HEK293 (cell line): ENCODE data around the gene PLK4.
A peak's percentile ranks its signal among the peaks of the same experiment; 100 is the strongest.

ENCODE experiments used
- KLF16 ChIP-seq: fragments of 450-650 bp; formaldehyde crosslinking; IDR thresholded peaks from 2 replicates; pipeline ENCODE4 v1.5.1; 2017; ENCODE audit warnings: missing biosample characterization, missing genetic modification characterization
- PRDM2 ChIP-seq: fragments of 450-650 bp; formaldehyde crosslinking; IDR thresholded peaks from 2 replicates; pipeline ENCODE4 v1.5.1; 2016; ENCODE audit warnings: missing biosample characterization, missing genetic modification characterization, borderline replicate concordance
- TRIM28 ChIP-seq: IDR thresholded peaks from 2 replicates; pipeline ENCODE4 v1.6.1; 2011; ENCODE audit warnings: low read length, control low read depth, borderline replicate concordance
- ZBTB17 ChIP-seq: fragments of 450-650 bp; formaldehyde crosslinking; IDR thresholded peaks from 2 replicates; pipeline ENCODE4 v1.5.1; 2016; ENCODE audit warnings: missing biosample characterization, missing genetic modification characterization
- ZFP69B ChIP-seq: fragments of 450-650 bp; formaldehyde crosslinking; IDR thresholded peaks from 2 replicates; pipeline ENCODE4 v1.5.1; 2016; ENCODE audit warnings: missing biosample characterization, missing genetic modification characterization
- ZNF140 ChIP-seq: fragments of 450-650 bp; formaldehyde crosslinking; IDR thresholded peaks from 2 replicates; pipeline ENCODE4 v1.5.1; 2016; ENCODE audit warnings: missing biosample characterization, missing genetic modification characterization
- ZNF221 ChIP-seq: fragments of 450-650 bp; formaldehyde crosslinking; IDR thresholded peaks from 2 replicates; pipeline ENCODE4 v1.5.1; 2017; ENCODE audit warnings: missing biosample characterization, missing genetic modification characterization, borderline replicate concordance
- ZNF266 ChIP-seq: fragments of 450-650 bp; formaldehyde crosslinking; IDR thresholded peaks from 2 replicates; pipeline ENCODE4 v1.5.1; 2016; ENCODE audit warnings: missing biosample characterization, missing genetic modification characterization, low read depth
- ZNF324 ChIP-seq: fragments of 450-650 bp; formaldehyde crosslinking; IDR thresholded peaks from 2 replicates; pipeline ENCODE4 v1.5.1; 2016; ENCODE audit warnings: missing biosample characterization, missing genetic modification characterization
- ZNF354C ChIP-seq: fragments of 450-650 bp; formaldehyde crosslinking; IDR thresholded peaks from 2 replicates; pipeline ENCODE4 v1.5.1; 2016; ENCODE audit warnings: missing biosample characterization, missing genetic modification characterization, low read depth, borderline replicate concordance
- ZNF391 ChIP-seq: fragments of 450-650 bp; formaldehyde crosslinking; IDR thresholded peaks from 2 replicates; pipeline ENCODE4 v1.5.1; 2016; ENCODE audit warnings: low read depth, missing biosample characterization, missing genetic modification characterization, borderline replicate concordance
- ZNF48 ChIP-seq: fragments of 450-650 bp; formaldehyde crosslinking; IDR thresholded peaks from 2 replicates; pipeline ENCODE4 v1.5.1; 2016; ENCODE audit warnings: missing biosample characterization, missing genetic modification characterization
- ZNF596 ChIP-seq: fragments of 450-650 bp; IDR thresholded peaks from 2 replicates; pipeline ENCODE4 v1.5.0; 2018; ENCODE audit warnings: missing biosample characterization, mild to moderate bottlenecking, missing genetic modification characterization, moderate library complexity
- ZNF621 ChIP-seq: fragments of 450-650 bp; formaldehyde crosslinking; IDR thresholded peaks from 2 replicates; pipeline ENCODE4 v1.5.1; 2017; ENCODE audit warnings: missing biosample characterization, missing genetic modification characterization
- ZNF624 ChIP-seq: fragments of 450-650 bp; formaldehyde crosslinking; IDR thresholded peaks from 2 replicates; pipeline ENCODE4 v1.5.1; 2017; ENCODE audit warnings: missing biosample characterization, missing genetic modification characterization
- ZNF660 ChIP-seq: fragments of 450-650 bp; IDR thresholded peaks from 2 replicates; pipeline ENCODE4 v1.5.1; 2018; ENCODE audit warnings: missing biosample characterization, mild to moderate bottlenecking, missing genetic modification characterization
- ZNF776 ChIP-seq: fragments of 450-650 bp; formaldehyde crosslinking; IDR thresholded peaks from 2 replicates; pipeline ENCODE4 v1.5.0; 2017; ENCODE audit warnings: missing biosample characterization, missing genetic modification characterization, borderline replicate concordance
- TF ChIP-seq, protein P1 (sequence below): fragments of 450-650 bp; formaldehyde crosslinking; IDR thresholded peaks from 2 replicates; pipeline ENCODE4 v1.5.1; 2016; ENCODE audit warnings: missing biosample characterization, missing genetic modification characterization
- TF ChIP-seq, protein P2 (sequence below): fragments of 450-650 bp; formaldehyde crosslinking; IDR thresholded peaks from 2 replicates; pipeline ENCODE4 v1.5.1; 2016; ENCODE audit warnings: missing biosample characterization, missing genetic modification characterization
- TF ChIP-seq, protein P3 (sequence below): sonication (generic); formaldehyde crosslinking; IDR thresholded peaks from 2 replicates; pipeline ENCODE4 v1.8.1; 2022; ENCODE audit warnings: mild to moderate bottlenecking, moderate library complexity, missing genetic modification reagents
- TF ChIP-seq, protein P4 (sequence below): fragments of 450-650 bp; IDR thresholded peaks from 2 replicates; pipeline ENCODE4 v1.5.1; 2018; ENCODE audit warnings: missing biosample characterization, mild to moderate bottlenecking, missing genetic modification characterization

PLK4 gene

GRCh38 chr4:127880763-127881562 is at the start of gene PLK4 (continued):
- TF ChIP-seq ZNF140 (tag by site-specific recombination), result no peak
- no peak for TF ChIP-seq ZNF266 (tag by site-specific recombination)
- no peak for TF ChIP-seq PRDM2 (tag by site-specific recombination)
- no peak for TF ChIP-seq ZNF776 (tag by site-specific recombination)
- TF ChIP-seq, protein P1, sequence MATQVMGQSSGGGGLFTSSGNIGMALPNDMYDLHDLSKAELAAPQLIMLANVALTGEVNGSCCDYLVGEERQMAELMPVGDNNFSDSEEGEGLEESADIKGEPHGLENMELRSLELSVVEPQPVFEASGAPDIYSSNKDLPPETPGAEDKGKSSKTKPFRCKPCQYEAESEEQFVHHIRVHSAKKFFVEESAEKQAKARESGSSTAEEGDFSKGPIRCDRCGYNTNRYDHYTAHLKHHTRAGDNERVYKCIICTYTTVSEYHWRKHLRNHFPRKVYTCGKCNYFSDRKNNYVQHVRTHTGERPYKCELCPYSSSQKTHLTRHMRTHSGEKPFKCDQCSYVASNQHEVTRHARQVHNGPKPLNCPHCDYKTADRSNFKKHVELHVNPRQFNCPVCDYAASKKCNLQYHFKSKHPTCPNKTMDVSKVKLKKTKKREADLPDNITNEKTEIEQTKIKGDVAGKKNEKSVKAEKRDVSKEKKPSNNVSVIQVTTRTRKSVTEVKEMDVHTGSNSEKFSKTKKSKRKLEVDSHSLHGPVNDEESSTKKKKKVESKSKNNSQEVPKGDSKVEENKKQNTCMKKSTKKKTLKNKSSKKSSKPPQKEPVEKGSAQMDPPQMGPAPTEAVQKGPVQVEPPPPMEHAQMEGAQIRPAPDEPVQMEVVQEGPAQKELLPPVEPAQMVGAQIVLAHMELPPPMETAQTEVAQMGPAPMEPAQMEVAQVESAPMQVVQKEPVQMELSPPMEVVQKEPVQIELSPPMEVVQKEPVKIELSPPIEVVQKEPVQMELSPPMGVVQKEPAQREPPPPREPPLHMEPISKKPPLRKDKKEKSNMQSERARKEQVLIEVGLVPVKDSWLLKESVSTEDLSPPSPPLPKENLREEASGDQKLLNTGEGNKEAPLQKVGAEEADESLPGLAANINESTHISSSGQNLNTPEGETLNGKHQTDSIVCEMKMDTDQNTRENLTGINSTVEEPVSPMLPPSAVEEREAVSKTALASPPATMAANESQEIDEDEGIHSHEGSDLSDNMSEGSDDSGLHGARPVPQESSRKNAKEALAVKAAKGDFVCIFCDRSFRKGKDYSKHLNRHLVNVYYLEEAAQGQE (tag by site-specific recombination), result peak; percentile 15
- TF ChIP-seq ZNF324 (tag by site-specific recombination), result peak; percentile 81
- no peak for TF ChIP-seq TRIM28
- TF ChIP-seq, protein P2, sequence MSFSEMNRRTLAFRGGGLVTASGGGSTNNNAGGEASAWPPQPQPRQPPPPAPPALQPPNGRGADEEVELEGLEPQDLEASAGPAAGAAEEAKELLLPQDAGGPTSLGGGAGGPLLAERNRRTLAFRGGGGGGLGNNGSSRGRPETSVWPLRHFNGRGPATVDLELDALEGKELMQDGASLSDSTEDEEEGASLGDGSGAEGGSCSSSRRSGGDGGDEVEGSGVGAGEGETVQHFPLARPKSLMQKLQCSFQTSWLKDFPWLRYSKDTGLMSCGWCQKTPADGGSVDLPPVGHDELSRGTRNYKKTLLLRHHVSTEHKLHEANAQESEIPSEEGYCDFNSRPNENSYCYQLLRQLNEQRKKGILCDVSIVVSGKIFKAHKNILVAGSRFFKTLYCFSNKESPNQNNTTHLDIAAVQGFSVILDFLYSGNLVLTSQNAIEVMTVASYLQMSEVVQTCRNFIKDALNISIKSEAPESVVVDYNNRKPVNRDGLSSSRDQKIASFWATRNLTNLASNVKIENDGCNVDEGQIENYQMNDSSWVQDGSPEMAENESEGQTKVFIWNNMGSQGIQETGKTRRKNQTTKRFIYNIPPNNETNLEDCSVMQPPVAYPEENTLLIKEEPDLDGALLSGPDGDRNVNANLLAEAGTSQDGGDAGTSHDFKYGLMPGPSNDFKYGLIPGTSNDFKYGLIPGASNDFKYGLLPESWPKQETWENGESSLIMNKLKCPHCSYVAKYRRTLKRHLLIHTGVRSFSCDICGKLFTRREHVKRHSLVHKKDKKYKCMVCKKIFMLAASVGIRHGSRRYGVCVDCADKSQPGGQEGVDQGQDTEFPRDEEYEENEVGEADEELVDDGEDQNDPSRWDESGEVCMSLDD, result no peak
- TF ChIP-seq ZBTB17, result peak; percentile 97
- TF ChIP-seq ZNF48 (tag by site-specific recombination), result no peak
- peak; percentile 89 for TF ChIP-seq KLF16 (tag by site-specific recombination)
- no peak for TF ChIP-seq ZNF221 (tag by site-specific recombination)
- TF ChIP-seq ZNF596, result 0 out of 2 replicates have a peak, but pooled peaks have one; percentile 4
- TF ChIP-seq ZNF354C (tag by site-specific recombination), result no peak
- TF ChIP-seq, protein P3, sequence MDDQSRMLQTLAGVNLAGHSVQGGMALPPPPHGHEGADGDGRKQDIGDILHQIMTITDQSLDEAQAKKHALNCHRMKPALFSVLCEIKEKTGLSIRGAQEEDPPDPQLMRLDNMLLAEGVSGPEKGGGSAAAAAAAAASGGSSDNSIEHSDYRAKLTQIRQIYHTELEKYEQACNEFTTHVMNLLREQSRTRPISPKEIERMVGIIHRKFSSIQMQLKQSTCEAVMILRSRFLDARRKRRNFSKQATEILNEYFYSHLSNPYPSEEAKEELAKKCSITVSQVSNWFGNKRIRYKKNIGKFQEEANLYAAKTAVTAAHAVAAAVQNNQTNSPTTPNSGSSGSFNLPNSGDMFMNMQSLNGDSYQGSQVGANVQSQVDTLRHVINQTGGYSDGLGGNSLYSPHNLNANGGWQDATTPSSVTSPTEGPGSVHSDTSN (CRISPR knock-in tag), result 0 out of 2 replicates have a peak, but pooled peaks have one; percentile 46
- TF ChIP-seq ZFP69B (tag by site-specific recombination), result peak; percentile 55; the same call in 1 of the 2 replicates
- TF ChIP-seq ZNF624, result no peak
- no peak for TF ChIP-seq ZNF660 (tag by site-specific recombination)
- TF ChIP-seq ZNF621 (tag by site-specific recombination), result no peak
- peak; percentile 22; the same call in 1 of the 2 replicates for TF ChIP-seq ZNF391 (tag by site-specific recombination)
- TF ChIP-seq, protein P4, sequence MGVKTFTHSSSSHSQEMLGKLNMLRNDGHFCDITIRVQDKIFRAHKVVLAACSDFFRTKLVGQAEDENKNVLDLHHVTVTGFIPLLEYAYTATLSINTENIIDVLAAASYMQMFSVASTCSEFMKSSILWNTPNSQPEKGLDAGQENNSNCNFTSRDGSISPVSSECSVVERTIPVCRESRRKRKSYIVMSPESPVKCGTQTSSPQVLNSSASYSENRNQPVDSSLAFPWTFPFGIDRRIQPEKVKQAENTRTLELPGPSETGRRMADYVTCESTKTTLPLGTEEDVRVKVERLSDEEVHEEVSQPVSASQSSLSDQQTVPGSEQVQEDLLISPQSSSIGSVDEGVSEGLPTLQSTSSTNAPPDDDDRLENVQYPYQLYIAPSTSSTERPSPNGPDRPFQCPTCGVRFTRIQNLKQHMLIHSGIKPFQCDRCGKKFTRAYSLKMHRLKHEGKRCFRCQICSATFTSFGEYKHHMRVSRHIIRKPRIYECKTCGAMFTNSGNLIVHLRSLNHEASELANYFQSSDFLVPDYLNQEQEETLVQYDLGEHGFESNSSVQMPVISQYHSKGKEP (tag by site-specific recombination), result no peak
